H9 (cell line): ENCODE measurements around the gene EPB41. TPM values are rescaled to one million over a fixed set of nuclear protein-coding genes. Genes with fewer than 3 reads are reported as not detected.

Experiments used
- DNase-seq: peaks from one replicate; pipeline ENCODE4 v3.0.0-alpha.2; 2017
- H2AFZ ChIP-seq: one replicate; pipeline ENCODE4 v1.6.1; 2013; ENCODE audit warnings: mild to moderate bottlenecking, low read length, control low read depth, moderate library complexity
- H2AK5ac ChIP-seq: 2 replicates; pipeline ENCODE4 v1.6.1; 2013; ENCODE audit warnings: low read length, control low read depth, mixed read lengths; ENCODE audit not compliant: insufficient read length
- H2BK120ac ChIP-seq: one replicate; pipeline ENCODE4 v1.6.1; 2013; ENCODE audit warnings: low read depth, mild to moderate bottlenecking, low read length, control low read depth, inconsistent platforms; ENCODE audit not compliant: poor library complexity, severe bottlenecking
- H2BK12ac ChIP-seq: 2 replicates; pipeline ENCODE4 v1.6.1; 2013; ENCODE audit warnings: low read length, control low read depth, mixed read lengths, low read depth; ENCODE audit not compliant: insufficient read length
- H2BK15ac ChIP-seq: 2 replicates; pipeline ENCODE4 v1.6.1; 2013; ENCODE audit warnings: low read depth, low read length, control low read depth
- H2BK20ac ChIP-seq: one replicate; pipeline ENCODE4 v1.6.1; 2013; ENCODE audit warnings: low read depth, mild to moderate bottlenecking, low read length, control low read depth, inconsistent platforms; ENCODE audit not compliant: poor library complexity, severe bottlenecking
- H2BK5ac ChIP-seq: 2 replicates; pipeline ENCODE4 v1.6.1; 2013; ENCODE audit warnings: low read length, control low read depth, mixed read lengths; ENCODE audit not compliant: insufficient read length
- H3K14ac ChIP-seq: 2 replicates; pipeline ENCODE4 v1.6.1; 2013; ENCODE audit warnings: low read length, control low read depth; ENCODE audit not compliant: insufficient read depth
- H3K18ac ChIP-seq: 2 replicates; pipeline ENCODE4 v1.6.1; 2013; ENCODE audit warnings: low read depth, mild to moderate bottlenecking, mixed read lengths, low read length, control low read depth; ENCODE audit not compliant: insufficient read length
- H3K23ac ChIP-seq: 2 replicates; pipeline ENCODE4 v1.6.1; 2013; ENCODE audit warnings: low read length, control low read depth, mixed read lengths, low read depth; ENCODE audit not compliant: insufficient read length
- H3K23me2 ChIP-seq: 2 replicates; pipeline ENCODE4 v1.6.1; 2013; ENCODE audit warnings: low read depth, mild to moderate bottlenecking, mixed read lengths, low read length, control low read depth; ENCODE audit not compliant: insufficient read length, poor library complexity, severe bottlenecking
- H3K27ac ChIP-seq: 2 replicates; pipeline ENCODE4 v1.5.1; 2013; ENCODE audit warnings: low read length, control low read depth, mixed read lengths, low read depth; ENCODE audit not compliant: insufficient read length
- H3K27me3 ChIP-seq: 2 replicates; pipeline ENCODE4 v1.6.1; 2013; ENCODE audit warnings: low read length, control low read depth, inconsistent platforms; ENCODE audit not compliant: insufficient read depth
- H3K4ac ChIP-seq: 2 replicates; pipeline ENCODE4 v1.6.1; 2013; ENCODE audit warnings: low read depth, mild to moderate bottlenecking, control low read depth, inconsistent platforms, low read length, moderate library complexity
- H3K4me1 ChIP-seq: 2 replicates; pipeline ENCODE4 v1.6.1; 2013; ENCODE audit warnings: low read length, control low read depth, inconsistent platforms; ENCODE audit not compliant: insufficient read depth
- H3K4me2 ChIP-seq: 2 replicates; pipeline ENCODE4 v1.6.1; 2013; ENCODE audit warnings: low read length, control low read depth, mixed read lengths; ENCODE audit not compliant: insufficient read length, insufficient read depth
- H3K56ac ChIP-seq: 2 replicates; pipeline ENCODE4 v1.6.1; 2013; ENCODE audit warnings: low read depth, mild to moderate bottlenecking, mixed read lengths, low read length, control low read depth; ENCODE audit not compliant: insufficient read length
- H3K79me1 ChIP-seq: 2 replicates; pipeline ENCODE4 v1.6.1; 2013; ENCODE audit warnings: low read depth, mild to moderate bottlenecking, moderate library complexity, low read length, control low read depth, inconsistent platforms; ENCODE audit not compliant: insufficient read depth, poor library complexity, severe bottlenecking
- H3K79me2 ChIP-seq: 2 replicates; pipeline ENCODE4 v1.6.1; 2013; ENCODE audit warnings: low read length, control low read depth, inconsistent platforms; ENCODE audit not compliant: insufficient read depth
- H3K9ac ChIP-seq: 2 replicates; pipeline ENCODE4 v1.6.1; 2013; ENCODE audit warnings: low read length, control low read depth, mixed read lengths; ENCODE audit not compliant: insufficient read length; ENCODE audit errors: extremely low read depth
- H3K9me3 ChIP-seq: one replicate; pipeline ENCODE4 v1.6.1; 2013; ENCODE audit warnings: low read depth, low read length, inconsistent platforms; ENCODE audit not compliant: control insufficient read depth
- H3T11ph ChIP-seq: one replicate; pipeline ENCODE4 v1.6.1; 2013; ENCODE audit warnings: mild to moderate bottlenecking, low read length, control low read depth, inconsistent platforms
- H4K20me1 ChIP-seq: one replicate; pipeline ENCODE4 v1.6.1; 2013; ENCODE audit not compliant: control insufficient read depth, insufficient read length, insufficient read depth
- H4K5ac ChIP-seq: 2 replicates; pipeline ENCODE4 v1.6.1; 2013; ENCODE audit warnings: low read depth, mild to moderate bottlenecking, mixed read lengths, low read length, control low read depth; ENCODE audit not compliant: insufficient read length
- H4K8ac ChIP-seq: replicated peaks from 2 replicates; pipeline ENCODE4 v1.6.1; 2013; ENCODE audit warnings: low read length, control low read depth, mixed read lengths, low read depth; ENCODE audit not compliant: insufficient read length
- H4K91ac ChIP-seq: 2 replicates; pipeline ENCODE4 v1.6.1; 2013; ENCODE audit warnings: low read depth, mild to moderate bottlenecking, moderate library complexity, mixed read lengths, low read length, control low read depth; ENCODE audit not compliant: insufficient read length
- H3K27ac Mint-ChIP-seq, 3 experiments: 2 replicates in 2 of 3; 3 replicates in 1 of 3; pipeline ENCODE4 v1.8.0; 2020 to 2021; ENCODE audit warnings: mixed read lengths in 3 of 3, mild to moderate bottlenecking in 1 of 3, moderate library complexity in 1 of 3
- H3K27me3 Mint-ChIP-seq: 2 replicates; pipeline ENCODE4 v1.8.0; 2021; ENCODE audit warnings: low read depth, mild to moderate bottlenecking, moderate library complexity, mixed read lengths
- H3K36me3 Mint-ChIP-seq, 3 experiments: 2 replicates in 2 of 3; 3 replicates in 1 of 3; pipeline ENCODE4 v1.8.0; 2020 to 2021; ENCODE audit warnings: low read depth in 3 of 3, mixed read lengths in 3 of 3; ENCODE audit not compliant: insufficient read depth in 1 of 3
- H3K4me1 Mint-ChIP-seq, 2 experiments: 2 replicates each; pipeline ENCODE4 v1.8.0; 2020; ENCODE audit warnings: mixed read lengths in 2 of 2
- H3K4me3 Mint-ChIP-seq, 2 experiments: 2 replicates in 1 of 2; 3 replicates in 1 of 2; pipeline ENCODE4 v1.8.0; 2020 to 2021; ENCODE audit warnings: mild to moderate bottlenecking in 2 of 2, mixed read lengths in 2 of 2, moderate library complexity in 1 of 2
- H3K9me3 Mint-ChIP-seq, 2 experiments: 2 replicates in 1 of 2; 3 replicates in 1 of 2; pipeline ENCODE4 v1.8.0; 2020; ENCODE audit warnings: mild to moderate bottlenecking in 2 of 2, mixed read lengths in 2 of 2, moderate library complexity in 1 of 2
- CTCF ChIP-seq: fragments of 200-600 bp; sonication (generic); conservative IDR thresholded peaks from 3 replicates; pipeline ENCODE4 v1.8.0; 2021; ENCODE audit warnings: antibody characterized with exemption, mild to moderate bottlenecking
- WGBS: extraction: QIAGEN DNeasy Blood & Tissue Kit; methylation state at CpG from one replicate; pipeline ENCODE4 v1.1.7; 2013; ENCODE audit warnings: missing lambda C conversion rate, low lambda C conversion rate, mixed read lengths; ENCODE audit not compliant: insufficient read length; ENCODE audit errors: extremely low coverage; 5-methylcytosine and 5-hydroxymethylcytosine counted together
- total RNA-seq: library from RNA; stranded (reverse); gene quantifications from 2 replicates; pipeline ENCODE4 v1.2.1, GENCODE V29; 2021

The EPB41 gene
- total RNA-seq, 1 experiment from 2014 or later = 75.4 TPM

GRCh38 chr1:29162025-29162424 is 247.7 kb downstream of the EPB41 start:
- Histone ChIP-seq H4K91ac (no peak overlapping the region), H4K8ac (no peak overlapping the region), H3K27ac (no peak overlapping the region), H2BK120ac (no peak overlapping the region), H4K20me1 (peaks cover 2% of the 10 kb centered on the region), H3T11ph (no peak overlapping the region), H3K79me1 (no peaks in the 10 kb centered on the region), H3K23ac (no peak overlapping the region), H3K79me2 (peaks cover 5% of the 10 kb centered on the region; the same call in 1 of the 2 replicates), H2AFZ (no peak overlapping the region), H2BK15ac (no peak overlapping the region), H3K4me1 (peaks cover 26% of the 10 kb centered on the region), H3K23me2 (no peaks in the 10 kb centered on the region), H3K4ac (no peak overlapping the region), H2BK5ac (no peak overlapping the region), H3K27me3 (no peaks in the 10 kb centered on the region), H2AK5ac (no peak overlapping the region), H4K5ac (no peak overlapping the region), H2BK20ac (no peak overlapping the region), H3K14ac (no peak overlapping the region), H2BK12ac (no peak overlapping the region), H3K56ac (no peak overlapping the region), H3K9me3 (no peaks in the 10 kb centered on the region), H3K18ac (no peak overlapping the region), H3K9ac (no peak overlapping the region), H3K4me2 (no peak overlapping the region)
- no CpG with 5 or more reads among the region's 4 CpGs for WGBS
- H3K36me3 Mint-ChIP-seq = peaks cover 25 to 50% (median 37%) of the 10 kb centered on the region in 3 experiments; a peak in 6 of 7 replicates
- H3K9me3 Mint-ChIP-seq = no peaks in the 10 kb centered on the region; a peak in 1 of 5 replicates
- TF ChIP-seq CTCF = no peak
- no peak overlapping the region for H3K4me3 Mint-ChIP-seq
- peak overlapping the region in 1 of 3 experiments; percentile 48; a peak in 1 of 7 replicates for H3K27ac Mint-ChIP-seq
- no peak for DNase-seq
- no peaks in the 10 kb centered on the region for H3K27me3 Mint-ChIP-seq
- H3K4me1 Mint-ChIP-seq = peaks cover 50 to 52% of the 10 kb centered on the region in 2 experiments
